Hypothalamus (tissue), 51 donors: ENCODE data around the gene SIGLEC8.
"Not testable (repeated sequence)": the region's sequence is repeated elsewhere in the genome, so short reads cannot be mapped to it uniquely, and the experiment has no call there.

Experiments
- DNase-seq, 51 donors: peaks; one replicate each; lab custom pipeline; 2025; lab: John Stamatoyannopoulos, UW

Gene SIGLEC8

DNA sequence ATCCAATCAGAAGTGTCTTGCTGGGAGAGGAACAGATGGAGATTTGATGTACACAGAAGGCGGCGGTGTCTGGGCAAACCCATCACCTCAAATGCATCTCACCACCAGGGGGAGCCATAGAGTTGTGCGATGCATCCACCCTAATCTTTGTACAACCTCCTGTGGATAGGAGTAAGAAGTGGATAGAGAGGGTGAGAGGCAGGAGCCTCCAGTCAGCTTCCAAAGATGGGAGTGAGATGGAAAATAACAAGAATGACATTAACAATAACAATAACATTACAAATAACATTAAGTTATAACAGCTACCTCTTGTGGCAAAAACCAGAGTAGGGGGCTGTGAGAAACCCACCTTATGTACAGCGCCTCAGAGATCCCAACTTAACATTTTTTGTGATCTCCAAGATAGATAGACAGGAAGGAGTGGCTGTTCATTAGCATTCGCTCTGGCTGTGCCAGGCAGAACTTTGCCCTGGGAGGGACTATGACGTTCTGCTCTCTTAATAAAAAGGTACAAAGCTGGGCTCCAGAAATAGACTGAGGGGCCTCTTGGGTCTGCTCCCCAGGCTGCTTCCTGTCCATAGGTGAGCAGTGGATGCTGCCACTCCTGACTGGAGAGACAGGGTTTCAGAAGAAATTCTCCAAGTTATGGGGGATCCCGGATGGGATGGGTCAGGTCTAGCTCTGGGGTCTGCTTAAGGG lies 14.9 kb upstream of the SIGLEC8 start:
- peak in 40 of 51 donors; percentile 3 to 88 (median 38) for DNase-seq

DNA sequence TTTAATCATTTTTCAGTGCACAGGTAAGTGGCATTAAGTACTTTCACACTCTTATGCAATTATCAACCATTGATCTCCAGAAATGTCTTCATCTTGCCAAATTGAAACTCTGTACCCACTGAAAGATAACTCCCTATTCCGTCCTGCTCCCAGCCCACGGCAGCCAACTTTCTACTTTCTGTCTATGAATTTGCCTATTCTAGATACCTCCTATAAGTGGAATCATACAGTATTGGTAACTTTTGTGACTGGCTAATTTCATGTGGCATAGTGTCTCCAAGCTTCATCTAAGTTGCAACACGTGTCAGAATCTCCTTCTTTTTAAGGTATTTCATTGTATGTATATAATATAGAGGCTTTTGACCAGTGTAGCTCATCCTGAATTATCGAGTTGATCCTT lies 14.4 kb upstream of the SIGLEC8 start:
- no peak for DNase-seq

DNA sequence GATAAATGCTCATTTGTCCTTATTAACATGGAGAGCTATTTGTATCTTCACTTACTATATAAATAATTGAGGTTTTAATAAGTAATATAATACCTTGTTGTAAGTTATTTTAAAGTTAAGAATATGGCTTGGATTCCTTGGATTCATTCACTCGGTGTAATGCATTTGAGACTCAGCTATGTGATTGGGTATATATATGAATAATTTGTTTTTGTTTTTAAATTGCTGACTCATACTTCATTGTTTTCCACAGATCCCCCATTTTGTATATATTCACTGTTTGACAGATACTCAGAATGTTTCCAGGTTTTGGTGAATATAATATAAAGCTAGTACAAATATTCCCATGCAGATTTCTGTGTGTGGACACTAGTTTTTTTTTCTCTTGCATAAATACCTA lies 13.3 kb upstream of the SIGLEC8 start:
- DNase-seq: no peak

DNA sequence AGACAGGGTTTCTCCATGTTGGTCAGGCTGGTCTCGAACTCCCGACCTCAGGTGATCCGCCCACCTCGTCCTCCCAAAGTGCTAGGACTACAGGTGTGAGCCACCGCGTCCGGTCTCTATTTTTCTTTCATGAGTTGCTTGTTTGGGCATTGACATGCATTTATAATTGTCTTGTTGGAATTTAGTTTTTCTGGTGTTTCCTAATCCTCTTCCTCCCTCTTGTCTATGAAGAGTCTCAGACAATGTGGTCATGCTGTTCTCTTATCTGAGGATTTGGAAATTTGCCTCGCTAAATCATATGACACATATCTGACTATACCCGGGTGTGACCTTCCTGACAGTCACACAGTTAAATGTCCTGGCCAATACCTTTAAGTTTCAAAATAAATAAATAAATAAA lies 12.7 kb upstream of the SIGLEC8 start:
- no peak for DNase-seq

DNA sequence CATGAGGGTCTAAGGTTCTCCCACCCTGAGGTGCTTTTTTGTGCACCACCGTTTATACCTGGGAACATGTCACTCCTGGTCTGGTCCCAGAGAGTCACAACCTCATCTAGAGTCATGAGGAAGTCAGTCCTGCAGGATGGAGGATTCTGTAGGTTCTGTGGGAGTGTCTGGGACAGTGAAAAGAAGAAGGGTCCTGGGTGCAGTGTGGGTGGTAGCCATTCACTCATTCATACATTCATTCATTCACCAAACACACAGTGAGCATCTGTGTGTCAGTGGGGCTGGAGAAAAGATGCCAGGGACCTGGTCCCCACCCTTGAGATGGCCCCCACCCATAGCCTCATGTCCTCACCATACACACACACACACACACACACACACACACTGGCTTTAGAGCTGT lies 11.4 kb upstream of the SIGLEC8 start:
- DNase-seq: no peak

DNA sequence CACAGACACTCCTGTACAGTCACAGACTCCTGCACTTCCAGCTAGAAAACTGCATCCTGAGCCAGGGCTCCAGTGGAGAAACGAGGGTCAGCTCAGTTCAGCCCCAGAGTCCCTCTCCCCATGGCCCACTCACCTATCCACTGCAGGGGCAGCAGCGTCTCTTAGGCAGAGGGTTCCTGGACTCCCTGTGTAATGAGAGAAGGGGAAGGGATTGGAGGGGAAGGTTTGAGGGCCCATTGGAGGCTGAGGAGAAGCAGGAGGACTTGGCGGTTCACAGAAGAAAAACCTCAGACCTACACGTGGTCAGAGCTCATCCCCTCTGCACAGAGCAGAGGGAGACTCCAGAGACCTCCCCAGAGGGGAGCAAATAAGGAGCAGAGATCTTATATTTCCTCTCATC lies 10.9 kb upstream of the SIGLEC8 start:
- no peak for DNase-seq

DNA sequence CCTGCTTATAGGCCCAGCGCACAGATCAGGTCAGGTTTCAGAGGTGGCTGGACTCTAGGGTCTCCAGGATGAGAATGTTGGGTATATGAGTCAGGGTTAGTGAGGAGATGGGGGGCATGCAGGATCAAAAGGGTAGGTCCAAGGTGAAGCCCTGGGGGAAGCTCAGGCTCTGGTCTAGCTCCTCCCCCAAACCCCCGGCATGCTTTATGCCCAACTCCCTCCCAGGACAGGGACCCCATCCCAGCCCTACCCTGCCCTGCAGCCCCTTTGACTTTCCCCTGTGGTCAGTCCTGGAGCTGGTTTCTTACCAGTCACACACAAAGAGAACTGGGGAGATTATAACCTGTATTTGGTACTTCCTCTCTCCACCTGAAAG lies 10.3 kb upstream of the SIGLEC8 start:
- DNase-seq: no peak

DNA sequence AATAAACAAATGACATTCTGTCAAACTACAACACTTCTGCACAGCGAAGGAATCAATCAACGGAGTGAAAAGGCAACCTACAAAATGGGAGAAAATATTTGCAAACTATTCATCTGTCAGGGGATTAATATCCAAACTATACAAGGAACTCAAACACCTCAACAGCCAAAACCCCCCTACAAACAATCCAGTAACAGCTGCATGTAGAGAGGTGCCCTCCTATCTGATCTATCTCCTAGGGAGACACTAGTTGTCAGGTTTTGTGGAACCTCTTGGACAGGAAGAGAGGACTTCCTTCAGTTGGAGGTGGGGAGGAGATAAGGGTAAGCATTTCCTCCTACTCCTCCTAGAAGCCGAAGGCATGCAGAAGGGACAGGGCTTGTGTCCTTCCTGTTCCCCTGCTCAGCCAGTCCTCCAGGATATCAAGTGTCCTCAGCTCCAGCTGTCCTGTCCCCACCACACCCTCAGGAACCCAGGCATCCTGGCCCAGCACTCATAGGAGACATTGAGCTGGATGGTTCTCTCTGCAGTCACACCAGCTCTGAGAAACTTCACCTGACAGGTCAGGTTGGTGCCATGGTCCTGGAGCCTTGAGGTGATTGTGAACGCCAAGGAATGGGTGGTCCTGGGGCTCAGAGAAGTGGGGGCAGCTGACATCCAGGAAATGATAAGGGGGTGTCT lies 9.8 kb upstream of the SIGLEC8 start:
- no peak for DNase-seq

DNA sequence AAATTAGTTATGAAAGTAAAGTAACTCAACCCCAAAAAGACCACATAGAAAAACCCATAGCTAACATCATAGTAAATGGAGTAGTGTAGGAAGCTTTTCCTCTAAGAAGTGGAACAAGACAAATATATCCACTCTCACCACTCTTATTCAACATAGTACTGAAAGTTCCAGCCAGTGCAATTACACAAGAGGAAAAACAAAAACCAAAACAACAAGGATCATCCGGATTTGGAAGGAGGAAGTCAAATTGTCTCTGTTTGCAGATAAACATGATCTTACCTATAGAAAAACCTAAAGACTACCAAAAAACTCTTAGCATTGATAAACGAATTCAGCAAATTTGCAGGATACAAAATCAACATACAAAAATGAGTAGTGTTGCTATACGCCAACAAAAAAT lies 8.5 kb upstream of the SIGLEC8 start:
- no peak for DNase-seq

DNA sequence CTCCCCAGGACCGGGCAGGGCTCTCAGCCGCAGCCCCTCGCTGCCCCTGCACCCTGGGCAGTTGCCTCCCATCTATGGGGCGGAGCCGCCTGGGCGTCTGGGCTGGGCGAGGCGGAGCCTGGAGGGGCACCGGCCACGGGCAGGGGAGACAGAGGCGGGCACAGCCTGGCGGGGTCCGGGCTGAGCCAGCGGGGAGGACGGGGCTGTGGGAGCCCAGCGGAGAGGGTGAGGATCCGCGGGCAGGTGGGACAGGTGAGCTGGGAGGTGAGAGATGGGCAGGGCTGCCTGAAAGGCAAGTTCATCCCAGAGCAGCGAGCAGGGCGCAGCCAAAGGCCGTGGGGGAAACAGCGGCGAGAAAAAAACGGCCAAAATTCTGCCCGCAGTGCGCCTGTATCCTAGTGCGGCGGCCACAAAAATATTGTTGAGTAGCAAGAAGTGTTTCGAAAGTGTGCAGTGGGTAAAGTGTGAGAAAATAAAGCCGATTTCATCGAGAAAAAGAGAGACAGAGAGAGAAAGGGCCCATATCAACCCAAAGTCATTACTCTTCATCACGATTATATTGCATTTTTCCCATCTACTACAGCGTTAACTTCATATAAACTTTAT lies 5.8 kb upstream of the SIGLEC8 start:
- DNase-seq: not testable (repeated sequence)

DNA sequence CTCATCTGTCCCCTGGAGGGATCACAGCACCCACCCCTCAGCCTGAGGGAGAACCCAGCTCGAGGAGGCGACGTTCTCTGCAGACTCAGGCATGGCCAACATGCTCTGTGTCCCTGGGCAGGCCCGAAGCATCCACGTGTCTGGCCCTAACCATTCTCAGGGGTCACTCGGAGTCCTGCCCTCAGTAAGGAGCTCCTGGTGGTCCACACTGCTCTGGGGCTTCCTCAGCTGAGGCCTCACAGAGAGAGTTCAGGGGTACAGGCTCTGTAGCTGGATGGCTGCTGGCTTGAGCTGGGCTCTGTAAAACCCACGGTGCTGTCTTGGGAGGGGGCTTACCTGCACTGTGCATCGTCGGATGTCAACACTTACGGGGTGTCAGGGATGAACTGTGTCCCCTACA lies 4.4 kb upstream of the SIGLEC8 start:
- DNase-seq: no peak

DNA sequence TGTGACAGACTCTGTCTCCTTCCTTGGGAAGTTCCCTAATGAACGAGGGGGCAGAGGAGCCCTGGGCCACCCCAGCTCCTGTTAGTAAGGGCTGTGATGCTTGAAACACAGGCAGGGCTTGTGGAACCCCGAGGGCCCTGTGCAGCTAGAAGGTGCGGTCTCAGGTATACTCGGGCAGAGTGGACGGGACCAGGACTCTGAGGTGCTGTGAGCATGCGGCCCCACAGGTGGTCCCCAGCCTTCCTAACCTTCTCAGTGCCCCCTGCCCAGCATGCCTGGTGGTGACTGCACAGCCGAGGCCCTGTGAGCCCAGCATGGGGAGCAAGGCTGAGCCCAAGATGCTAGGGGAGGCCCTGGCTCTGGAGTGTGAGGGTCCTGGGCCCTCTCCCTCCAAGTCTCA lies 4.0 kb upstream of the SIGLEC8 start:
- DNase-seq: no peak

DNA sequence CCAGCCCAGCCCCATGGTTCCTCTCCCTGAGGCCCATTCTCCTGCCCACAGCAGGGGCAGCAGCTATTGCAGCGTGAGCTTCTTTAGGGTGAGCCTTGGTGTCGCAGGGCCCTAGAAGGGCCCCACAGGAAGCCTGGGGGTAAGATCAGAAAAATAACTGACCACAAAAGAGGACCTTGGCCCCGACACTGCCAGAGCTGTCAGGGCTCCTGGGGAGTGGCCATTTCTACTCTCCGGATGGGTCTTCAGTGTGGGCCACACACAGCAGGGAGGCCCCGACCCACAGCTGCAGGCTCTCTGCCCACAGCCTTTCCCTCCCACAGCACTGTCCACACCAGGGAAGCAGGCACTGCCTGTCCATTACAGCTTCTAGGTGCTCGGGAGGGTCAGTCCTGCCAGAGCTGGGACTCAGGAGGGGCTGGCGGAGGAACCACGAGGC lies 3.5 kb upstream of the SIGLEC8 start:
- DNase-seq: peak in 11 of 51 donors; percentile 10 to 36 (median 21)

DNA sequence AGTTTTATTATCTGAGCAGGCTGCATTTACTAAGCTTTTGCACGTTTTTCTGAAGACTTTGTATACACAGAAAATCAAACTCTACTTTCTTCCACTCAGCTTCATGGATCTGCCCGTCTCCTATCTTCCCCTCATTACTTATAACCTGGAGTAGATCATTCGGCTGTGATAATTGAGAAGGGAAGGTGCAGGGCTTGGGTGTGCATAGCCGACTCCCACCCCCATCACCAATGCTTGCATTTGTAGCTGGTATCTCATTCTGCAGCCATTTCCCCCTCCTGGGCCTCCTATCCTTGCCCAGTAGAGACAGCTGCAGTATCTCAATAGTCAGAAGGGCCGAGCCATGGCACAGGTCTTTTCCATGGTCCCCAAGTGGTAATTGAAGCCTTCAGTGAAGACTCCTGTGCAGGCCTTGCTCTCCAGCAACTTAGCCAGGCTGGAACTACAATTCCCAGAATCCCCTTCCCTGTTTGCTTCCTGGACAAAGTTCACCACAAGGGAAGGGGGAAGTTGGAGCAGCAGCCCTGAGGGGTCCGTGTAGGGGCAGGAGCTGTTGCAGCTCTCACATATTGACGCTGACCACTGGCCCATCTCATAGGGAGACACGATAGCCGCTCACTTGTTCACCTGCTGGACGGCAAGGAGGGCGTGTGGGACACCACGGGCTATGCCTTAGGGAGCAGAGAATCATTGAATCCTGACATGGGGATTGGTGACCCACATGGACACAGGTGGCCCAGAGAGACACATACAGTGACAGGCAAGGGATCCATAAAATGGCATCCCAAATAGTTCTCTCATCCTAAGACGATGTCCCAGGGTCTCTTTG lies 2.1 kb upstream of the SIGLEC8 start:
- no peak for DNase-seq

DNA sequence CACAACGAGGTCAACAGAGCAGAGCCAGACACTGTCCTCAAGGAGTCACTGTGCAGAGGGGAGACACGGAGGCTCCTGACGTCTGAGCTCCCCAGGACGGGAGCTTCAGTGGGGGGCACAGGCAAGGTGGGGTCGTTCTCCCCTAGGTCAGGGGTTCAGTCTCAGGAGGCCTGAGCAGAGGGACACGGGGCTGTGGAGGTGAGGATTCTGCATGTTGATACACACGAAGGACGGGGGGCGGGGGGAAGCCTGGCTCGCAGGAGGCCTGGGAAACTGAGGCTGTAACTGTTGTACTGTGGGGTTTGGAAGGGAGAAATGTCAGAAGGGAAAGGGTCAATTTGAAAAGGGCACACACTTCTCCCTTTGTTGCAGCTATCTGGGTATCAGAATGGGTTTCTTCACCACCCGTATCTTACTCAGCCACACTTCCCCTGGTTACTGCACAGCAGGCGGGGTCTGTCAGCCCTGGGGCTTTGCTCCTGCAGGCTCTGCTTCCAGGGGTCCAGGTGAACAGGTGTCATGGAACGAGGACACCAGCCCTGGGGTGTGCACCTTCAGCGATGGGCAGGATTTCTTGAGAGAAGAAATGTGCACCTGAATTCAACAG lies 748 bp upstream of the SIGLEC8 start:
- DNase-seq: no peak

DNA sequence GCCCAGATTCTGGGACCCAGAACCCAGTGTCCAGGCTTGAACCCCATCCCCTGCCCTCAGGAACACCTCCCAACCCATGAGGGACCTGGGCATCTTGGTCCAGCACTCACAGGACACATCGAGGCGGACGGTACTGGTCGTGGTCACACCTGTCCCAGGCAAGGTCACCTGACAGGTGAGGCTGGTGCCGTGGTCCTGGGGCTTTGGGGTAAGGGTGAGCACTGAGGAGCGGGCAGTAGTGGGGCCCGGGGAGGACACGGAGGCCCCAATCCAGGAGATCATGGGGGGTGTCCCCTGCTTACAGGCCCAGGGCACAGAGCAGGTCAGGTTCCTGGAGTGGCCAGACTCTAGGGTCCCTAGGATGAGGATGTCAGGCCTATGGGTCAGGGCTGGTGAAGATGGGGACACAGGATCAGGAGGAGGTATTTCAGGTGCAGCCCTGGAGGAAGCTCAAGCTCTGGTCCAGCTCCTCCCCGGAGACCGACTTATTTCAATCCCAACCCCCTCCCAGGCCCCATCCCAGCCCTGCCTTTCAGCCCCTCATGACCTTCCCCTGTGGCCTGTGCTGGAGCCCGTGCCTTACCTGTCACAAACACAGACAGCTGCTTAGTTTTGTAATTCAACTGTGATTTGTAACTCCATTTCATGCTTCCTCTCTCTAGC lies 772 bp downstream of the SIGLEC8 start:
- no peak for DNase-seq

DNA sequence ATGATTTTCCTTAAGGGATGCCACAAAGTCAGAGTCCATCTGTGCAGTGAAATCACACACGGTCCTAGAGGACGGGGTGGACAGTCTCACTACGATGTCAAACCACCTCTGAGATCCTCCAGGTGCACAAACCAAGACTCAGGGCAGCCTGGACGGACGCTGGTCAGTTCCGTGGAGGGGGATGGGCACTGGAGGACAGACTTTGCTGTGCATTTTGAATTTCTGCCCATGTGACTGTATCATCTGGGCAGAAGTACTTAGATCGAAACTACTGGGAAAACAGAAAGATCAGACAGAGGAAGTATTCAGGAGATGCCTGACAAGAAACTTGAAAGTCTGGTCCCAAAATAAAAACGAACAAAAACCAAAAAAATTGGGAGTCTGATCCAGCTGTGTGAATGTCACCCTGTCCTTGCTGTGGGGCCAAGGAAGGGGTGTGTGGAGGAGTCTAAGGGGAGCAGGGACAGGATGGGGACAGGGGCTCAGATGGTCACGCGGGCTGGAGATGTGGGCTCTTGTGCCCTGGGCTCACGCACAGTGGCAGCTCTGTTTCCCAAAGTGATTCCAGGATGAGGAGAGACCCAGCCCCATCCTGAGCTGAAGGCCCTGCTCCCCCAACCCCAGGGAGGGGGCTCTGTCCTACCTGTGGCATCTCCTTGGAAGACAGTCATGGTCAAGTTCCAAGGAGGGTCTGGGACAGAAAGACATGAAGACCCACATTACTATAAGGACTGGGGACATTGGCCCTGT lies 1.5 kb downstream of the SIGLEC8 start:
- no peak for DNase-seq

DNA sequence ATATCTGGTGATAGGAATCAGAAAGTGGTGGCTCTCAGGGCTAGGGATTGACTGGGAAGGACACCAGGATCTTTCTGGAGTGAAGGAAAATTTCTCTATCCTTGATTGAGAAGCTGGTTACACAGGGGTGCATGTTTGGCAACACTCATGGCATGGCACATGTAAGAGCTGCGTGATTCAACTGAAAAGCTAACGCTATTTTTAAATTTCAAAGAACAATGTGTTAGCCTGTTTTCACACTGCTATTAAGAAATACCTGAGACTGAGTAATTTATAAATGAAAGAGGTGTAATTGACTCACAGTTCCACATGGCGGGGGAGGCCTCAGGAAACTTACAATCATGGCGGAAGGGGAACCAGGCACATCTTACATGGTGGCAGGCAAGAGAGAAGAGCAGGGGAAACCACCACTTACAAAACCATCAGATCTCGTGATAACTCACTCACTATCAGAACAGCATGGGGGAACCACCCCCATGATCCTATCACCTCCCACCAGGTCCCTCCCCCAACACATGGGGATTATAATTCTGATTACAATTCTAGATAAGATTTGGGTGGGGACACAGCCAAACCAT lies 7.4 kb downstream of the SIGLEC8 start:
- DNase-seq: no peak

DNA sequence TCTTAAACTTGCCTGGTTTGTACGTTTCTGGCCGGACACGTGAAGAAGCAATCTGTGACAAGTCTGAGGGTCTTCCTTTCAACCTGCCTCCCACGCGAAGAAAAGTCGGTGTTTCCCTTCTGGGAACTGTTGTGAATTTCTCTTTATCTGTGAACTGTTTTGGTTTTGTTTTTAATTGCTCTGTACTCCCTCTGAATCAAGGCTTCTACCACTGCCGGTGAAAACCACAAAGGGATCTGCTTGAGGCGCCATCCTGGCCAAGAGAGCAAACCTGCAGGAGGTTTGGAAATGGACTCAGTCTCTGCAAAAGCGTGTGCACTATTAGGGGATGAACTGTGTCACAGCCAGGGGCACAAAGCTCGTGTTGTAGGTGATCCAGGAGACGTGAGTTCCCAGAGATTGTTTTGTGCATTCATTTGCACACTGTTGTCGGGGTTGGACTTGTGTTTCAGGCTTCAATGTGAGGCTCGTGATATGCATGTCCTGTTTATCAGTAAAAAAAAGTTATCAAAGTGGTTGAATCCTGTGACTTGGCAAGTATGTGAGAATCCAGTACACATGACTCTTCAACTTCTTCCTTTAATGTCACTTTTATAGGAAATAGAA lies 9.7 kb downstream of the SIGLEC8 start:
- no peak for DNase-seq
